DMS53 treated with DMSO at 0.1 percent for 48 hours (cell line): ENCODE results near the gene SWAP70.
"Not testable (repeated sequence)": the region's sequence is repeated elsewhere in the genome, so short reads cannot be mapped to it uniquely, and the experiment has no call there.

Source experiments
- DNase-seq: peaks from one replicate; lab custom pipeline; 2025; ENCODE audit not compliant: unreplicated experiment; lab: John Stamatoyannopoulos, UW

Gene SWAP70

DNA sequence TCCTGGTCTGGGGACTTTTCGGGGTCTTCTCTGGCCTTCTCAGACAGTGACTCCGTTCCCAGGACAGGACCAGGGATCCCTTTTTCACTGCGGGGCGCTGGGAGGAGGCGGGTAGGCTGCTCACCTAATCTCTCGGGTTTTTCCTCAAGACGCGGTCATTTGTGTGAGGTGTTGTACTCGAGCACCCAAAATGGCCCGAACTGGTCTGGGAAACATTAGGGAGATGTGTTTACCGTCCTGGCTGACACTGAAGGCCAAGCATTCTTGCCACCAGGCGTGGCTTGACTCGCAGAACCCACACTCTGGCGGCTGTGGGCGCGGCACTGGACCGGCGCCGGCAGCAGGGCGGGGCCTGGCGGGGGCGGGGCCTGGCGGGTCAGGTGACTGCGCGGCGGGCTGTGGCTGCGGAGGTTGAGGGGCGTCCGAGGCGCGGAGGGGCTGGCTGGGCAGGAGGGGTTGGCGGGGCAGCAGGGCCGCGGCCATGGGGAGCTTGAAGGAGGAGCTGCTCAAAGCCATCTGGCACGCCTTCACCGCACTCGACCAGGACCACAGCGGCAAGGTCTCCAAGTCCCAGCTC lies at the start of gene SWAP70:
TSS of gene SWAP70 (plus strand) at position 379 of the 577 bp plus-strand sequence. CDS start at position 482, 103 bp downstream.
- peak; percentile 54 for DNase-seq

- no peak for DNase-seq
Observed at GRCh38 chr11:9615031-9615451, 48.8 kb upstream of the SWAP70 start.

- no peak for DNase-seq
Observed at GRCh38 chr11:9616042-9616675, 47.7 kb upstream of the SWAP70 start.

DNA sequence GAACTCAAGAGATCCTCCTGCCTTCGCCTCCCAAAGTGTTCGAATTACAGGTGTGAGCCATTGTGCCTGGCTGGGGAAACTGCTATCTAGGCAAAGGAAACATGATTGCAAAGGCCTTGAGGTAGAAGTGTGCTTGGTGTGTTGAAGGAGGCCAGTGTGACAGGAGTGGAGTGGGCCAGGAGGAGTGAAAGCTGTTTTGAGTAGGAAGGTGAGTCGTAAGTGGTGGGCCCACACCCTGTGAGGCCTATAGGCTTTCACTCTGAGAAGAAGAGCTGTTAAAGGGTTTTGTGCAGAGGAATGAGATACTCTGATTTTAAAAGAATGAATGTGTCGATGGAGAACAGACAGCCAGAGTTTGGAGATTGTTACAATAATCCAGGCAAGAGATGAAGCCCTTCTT lies 47.0 kb upstream of the SWAP70 start:
- DNase-seq: no peak

DNA sequence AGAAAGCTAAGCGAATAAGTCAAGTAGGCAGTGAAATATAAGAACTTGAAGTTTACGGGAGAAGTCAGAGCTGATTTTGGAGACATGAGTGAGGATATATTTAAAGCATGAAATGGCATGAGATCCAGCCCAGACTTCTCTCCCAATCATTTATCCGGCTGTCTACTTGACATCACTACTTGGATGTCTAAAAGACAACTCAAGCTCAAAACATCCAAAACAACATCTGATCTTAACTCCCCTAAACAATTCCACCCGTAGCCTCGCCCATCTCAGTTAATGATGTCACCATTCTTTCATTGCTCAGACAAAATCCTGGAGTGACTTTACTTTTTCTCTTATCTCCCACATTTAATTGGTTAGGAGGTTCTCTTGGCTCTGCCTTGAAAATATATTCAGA lies 45.9 kb upstream of the SWAP70 start:
- DNase-seq: no peak

GRCh38 chr11:9619004-9619403 lies 44.9 kb upstream of the SWAP70 start:
- no peak for DNase-seq

- DNase-seq: no peak
Observed at GRCh38 chr11:9619971-9620370, 43.9 kb upstream of the SWAP70 start.

DNA sequence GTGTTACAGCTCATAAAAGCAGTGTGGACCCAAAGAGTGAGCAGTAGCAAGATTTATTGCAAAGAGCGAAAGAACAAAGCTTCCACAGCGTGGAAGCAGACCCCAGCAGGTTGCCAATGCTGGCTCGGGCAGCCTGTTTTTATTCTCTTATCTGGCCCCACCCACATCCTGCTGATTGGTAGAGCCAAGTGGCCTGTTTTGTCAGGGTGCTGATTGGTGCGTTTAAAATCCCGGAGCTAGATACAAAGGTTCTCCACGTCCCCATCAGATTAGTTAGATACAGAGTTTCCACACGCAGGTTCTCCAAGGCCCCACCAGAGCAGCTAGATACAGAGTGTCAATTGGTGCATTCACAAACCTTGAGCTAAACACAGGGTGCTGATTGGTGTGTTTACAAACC lies 41.5 kb upstream of the SWAP70 start:
- DNase-seq: not testable (repeated sequence)

DNA sequence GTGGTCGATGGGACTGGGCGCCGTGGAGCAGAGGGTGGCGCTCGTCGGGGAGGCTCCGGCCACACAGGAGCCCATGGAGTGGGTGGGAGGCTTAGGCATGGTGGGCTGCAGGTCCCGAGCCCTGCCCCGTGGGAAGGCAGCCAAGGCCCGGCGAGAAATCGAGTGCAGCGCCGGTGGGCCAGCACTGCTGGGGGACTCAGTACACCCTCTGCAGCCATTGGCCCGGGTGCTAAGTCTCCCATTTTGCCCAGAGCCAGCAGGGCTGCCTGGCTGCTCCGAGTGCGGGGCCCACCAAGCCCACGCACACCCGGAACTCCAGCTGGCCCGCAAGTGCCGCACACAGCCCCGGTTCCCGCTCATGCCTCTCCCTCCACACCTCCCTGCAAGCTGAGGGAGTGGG lies 40.8 kb upstream of the SWAP70 start:
- not testable (repeated sequence) for DNase-seq

- no peak for DNase-seq
Observed at GRCh38 chr11:9624448-9624847, 39.4 kb upstream of the SWAP70 start.

DNA sequence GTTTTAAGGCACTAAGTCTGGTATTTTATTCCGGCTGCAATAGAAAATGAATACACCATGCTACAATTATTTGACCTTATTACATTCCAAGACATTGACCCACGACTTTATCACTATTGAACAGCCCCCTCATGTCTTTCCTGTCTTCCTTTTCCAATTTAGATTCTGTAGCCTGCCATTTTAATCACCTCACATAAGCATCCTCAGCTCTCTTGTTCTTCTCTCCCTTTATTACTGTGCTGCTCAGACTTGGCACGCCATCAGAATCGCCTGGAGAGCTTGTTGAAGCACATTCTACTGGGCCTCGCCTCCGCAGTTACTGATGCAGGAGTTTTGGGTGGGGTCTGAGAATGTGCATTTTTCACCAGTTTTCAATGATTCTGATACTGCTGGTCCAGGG lies 38.7 kb upstream of the SWAP70 start:
- no peak for DNase-seq

- DNase-seq: no peak
Observed at GRCh38 chr11:9625728-9626127, 38.1 kb upstream of the SWAP70 start.

DNA sequence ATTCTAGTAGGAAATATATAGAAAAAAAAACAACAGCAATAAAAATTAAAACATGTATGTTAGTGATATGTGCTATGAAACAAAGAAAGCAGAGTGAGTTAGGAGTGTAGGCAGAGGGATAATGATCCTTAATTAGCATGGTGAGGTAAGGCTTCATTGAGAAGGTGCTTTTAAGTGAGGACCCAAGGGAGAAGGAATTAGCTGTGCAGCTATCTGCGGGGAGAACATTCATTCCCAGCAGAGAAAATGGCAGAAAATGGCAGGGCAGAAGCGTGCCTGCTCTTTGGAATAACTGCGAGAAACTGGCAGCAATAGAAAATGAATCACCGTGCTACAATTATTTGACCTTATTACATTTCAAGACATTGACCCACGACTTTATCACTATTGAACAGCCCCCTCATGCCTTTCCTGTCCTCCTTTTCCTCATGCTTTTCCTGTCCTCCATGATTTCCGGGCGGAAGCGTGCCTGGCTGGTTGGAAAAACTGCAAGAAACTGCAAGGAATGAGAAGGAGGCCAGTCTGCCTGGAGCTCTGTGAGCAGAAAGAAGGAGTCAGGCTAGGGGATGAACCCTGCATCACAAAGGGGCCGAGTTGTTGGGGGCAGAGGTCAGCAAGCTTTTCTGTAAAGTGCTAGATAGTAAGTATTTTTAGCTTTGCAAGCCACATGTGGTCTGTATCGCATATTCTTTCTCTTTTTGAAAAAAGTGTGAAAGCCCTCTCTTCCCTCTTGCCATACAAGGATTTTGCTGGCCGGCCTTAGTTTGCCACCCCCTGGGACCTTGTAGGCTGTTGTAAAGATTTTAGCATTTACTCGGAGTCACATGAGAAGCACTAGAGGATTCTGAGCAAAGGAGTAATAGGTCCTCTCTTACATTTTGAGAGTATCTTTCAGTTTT lies 37.1 kb upstream of the SWAP70 start:
- DNase-seq: no peak

DNA sequence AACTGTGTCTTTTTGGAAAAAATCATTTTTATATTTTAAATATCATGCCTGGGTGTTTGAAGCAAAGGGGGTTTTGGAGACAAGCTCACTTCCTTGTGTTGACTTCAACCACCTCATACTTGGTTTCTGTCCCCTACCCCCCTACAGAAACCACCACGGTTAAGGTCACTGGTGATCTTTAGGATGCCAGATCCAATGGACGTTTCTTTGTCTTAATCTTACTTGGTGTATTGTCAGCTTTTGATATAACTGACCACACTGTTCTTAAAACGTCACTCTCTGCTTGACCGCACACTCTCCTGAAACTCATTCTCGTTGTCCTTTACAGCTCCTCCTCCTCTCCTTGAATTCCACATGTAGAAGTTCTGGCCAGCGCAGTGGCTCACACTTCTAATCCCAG lies 34.8 kb upstream of the SWAP70 start:
- DNase-seq: no peak

GRCh38 chr11:9633679-9634078 lies 30.2 kb upstream of the SWAP70 start:
- no peak for DNase-seq

- DNase-seq: no peak
Observed at GRCh38 chr11:9636691-9637090, 27.2 kb upstream of the SWAP70 start.

DNA sequence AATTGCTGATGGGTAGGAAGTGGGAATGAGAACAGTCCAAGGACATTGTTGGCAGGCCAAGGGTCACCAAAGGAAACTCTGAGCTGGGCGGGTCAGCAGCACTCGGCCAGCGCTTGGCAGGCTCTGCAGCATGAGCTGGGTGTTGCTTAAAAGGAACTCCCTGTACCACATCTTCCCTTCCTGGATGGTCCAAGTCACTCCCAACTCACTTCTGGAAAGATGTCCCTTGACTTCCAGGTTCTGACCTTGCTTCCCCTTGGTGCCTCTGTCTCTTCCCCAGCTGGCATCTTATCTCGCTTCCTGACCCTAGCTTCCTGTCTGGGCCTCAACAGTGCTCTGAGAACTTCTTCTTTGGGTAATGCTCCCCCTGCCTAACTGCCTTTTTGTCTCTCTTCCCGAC lies 24.8 kb upstream of the SWAP70 start:
- DNase-seq: no peak

DNA sequence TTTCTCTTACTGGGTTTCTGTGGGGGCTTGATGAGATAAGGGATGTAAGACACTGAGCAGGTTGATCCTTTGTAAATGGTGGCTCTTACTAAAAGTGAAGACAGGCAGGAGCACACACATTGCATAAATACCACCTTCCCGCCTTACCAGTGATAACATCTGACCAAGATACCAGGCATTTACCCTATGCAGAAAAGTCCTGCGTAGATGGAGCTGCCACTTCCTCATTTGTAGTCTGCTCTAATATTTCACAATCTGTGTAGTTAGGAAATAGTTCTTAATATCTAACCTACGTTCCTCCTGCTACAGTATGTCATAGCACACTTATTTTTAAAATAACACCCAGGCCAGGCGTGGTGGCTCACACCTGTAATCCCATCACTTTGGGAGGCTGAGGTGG lies 23.9 kb upstream of the SWAP70 start:
- DNase-seq: no peak

- DNase-seq: no peak
Observed at GRCh38 chr11:9642894-9643293, 21.0 kb upstream of the SWAP70 start.

- peak; percentile 27 for DNase-seq
Observed at GRCh38 chr11:9643751-9644150, 20.1 kb upstream of the SWAP70 start.

GRCh38 chr11:9645881-9646280 lies 18.0 kb upstream of the SWAP70 start:
- DNase-seq: no peak

GRCh38 chr11:9646324-9646723 lies 17.6 kb upstream of the SWAP70 start:
- DNase-seq: no peak
